ENCODE measurements around the gene PRICKLE1.
"Not testable (repeated sequence)": the region's sequence is repeated elsewhere in the genome, so short reads cannot be mapped to it uniquely, and the experiment has no call there.

PRICKLE1 gene

DNA sequence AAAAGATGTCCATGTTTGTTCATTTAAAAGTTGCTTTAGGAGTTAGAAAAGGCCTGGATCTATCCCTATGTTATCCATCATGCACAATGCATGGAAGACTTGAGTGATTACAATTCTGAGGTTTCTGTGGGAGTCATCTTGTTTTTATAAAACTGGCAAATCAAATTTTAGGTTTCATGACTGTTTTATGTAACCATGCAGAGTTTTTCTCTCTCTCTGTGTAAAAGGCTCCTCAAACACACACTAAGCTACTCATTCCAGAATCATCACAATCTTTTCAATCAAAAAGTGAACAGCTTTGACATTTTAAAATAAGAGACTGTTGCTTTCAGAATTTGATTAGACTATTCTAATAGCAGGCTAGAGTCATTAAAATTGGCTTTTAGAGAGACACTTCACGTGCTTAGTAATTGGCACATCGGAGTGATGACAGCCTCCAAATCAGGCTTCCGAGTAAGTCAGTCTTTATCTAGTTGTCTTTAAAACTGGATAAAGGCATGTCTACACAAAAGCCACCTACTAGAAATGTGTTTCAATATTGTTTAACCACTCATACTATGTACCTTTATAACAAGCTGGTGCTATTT lies 31.9 kb downstream of the PRICKLE1 start:
- DNase-seq (ENCODE audit: low read depth in 1 of 2, low spot score in 1 of 2): no peak

- DNase-seq (ENCODE audit: low read depth in 1 of 2, low spot score in 1 of 2): no peak
Measured at GRCh38 chr12:42556917-42557316, 32.6 kb downstream of the PRICKLE1 start.

GRCh38 chr12:42552822-42553221 lies 36.7 kb downstream of the PRICKLE1 start:
- DNase-seq (ENCODE audit: low read depth in 1 of 2, low spot score in 1 of 2): no peak

- no peak for DNase-seq (ENCODE audit: low read depth in 1 of 2, low spot score in 1 of 2)
Measured at GRCh38 chr12:42550800-42551199, 38.7 kb downstream of the PRICKLE1 start.

GRCh38 chr12:42546709-42547108 lies 42.8 kb downstream of the PRICKLE1 start:
- DNase-seq (ENCODE audit: low read depth in 1 of 2, low spot score in 1 of 2): no peak

DNA sequence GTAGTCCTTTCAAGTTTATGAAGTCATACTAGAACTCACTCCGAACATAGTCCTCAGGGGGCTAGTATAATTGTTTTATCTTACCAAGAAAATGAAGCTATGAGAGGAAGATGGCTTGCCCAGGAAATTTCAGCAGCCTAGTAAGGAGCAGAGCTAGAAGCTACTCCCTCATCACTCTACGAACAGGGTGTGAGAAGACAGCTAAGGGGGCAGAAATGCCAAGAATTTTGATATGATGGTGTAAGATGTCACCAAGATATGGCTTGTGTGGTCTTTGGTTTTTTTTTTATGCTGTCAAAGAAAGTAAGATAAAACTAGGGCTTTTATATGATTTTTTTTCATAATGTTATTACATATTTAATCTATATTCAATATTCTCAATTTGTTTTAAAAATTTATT lies 47.6 kb downstream of the PRICKLE1 start:
- no peak for DNase-seq (ENCODE audit: low read depth in 1 of 2, low spot score in 1 of 2)

DNA sequence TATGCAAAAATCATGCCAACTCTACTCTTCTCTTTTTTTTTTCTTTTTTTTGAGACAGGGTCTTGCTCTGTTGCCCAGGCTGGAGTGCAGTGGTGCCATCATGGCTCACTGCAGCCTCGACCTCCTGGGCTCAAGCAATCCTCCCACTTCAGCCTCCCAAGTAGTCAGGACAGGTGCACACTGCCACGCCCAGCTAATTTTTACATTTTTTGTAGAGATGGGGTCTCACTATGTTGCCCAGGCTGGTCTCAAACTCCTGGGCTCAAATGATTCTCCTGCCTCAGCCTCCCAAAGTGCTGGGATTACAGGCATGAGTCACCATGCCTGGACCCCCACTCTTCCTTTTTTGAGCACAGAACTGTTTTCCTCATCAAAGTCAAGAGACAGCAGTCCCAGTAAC lies 48.2 kb downstream of the PRICKLE1 start:
- DNase-seq (ENCODE audit: low read depth in 1 of 2, low spot score in 1 of 2): not testable (repeated sequence)

GRCh38 chr12:42539696-42540095 lies 49.9 kb downstream of the PRICKLE1 start:
- DNase-seq (ENCODE audit: low read depth in 1 of 2, low spot score in 1 of 2): no peak

DNA sequence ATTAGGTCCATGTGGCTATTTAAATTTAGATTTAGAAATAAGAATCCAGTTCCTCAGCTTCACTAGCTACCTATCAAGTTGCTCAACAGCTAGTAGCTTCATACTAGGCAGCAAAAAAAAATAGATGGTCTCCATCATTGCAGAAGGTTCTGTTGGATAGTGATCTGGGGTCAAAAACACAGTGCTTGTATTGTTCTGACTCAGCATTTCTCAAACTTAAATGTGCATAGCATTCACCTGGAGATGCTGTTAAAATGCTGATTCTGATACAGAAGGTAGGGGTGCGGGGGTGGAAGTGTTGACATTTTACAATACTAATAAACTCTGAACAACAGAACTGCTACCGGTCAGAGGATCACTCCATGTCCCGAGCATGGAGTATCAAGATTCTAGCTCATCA lies 51.3 kb downstream of the PRICKLE1 start:
- no peak for DNase-seq (ENCODE audit: low read depth in 1 of 2, low spot score in 1 of 2)

DNA sequence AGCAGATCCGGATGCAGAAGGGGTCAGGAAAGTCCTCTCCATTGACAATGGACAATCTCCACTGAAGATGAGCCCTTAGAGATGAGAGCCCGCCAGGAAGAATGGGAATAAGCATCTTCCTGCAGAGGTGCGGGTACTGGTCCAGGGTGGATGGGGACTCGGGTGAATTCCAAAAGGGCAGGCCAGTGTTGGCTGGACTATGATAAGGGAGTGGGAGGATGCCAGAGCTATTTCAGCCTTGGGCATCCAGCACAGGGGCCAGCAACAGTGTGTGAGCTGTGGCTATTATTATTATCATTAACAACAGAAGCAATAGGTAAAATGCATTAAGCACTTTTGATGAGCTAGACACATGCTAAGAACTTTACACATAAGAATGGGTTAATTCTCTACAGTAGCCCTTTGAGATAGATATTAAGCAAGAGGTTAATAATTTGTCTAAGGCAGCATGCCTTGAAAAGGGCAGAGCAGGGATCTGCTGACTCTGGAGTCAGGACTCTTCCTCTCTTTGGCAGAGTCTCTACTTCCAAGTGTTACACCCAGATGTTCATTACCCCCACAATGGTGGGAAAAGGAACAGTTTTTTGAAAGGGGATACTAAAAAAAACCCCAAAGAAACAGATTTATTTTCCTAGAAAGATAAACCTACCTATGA lies 55.2 kb downstream of the PRICKLE1 start:
- no peak for DNase-seq (ENCODE audit: low read depth in 1 of 2, low spot score in 1 of 2)

DNA sequence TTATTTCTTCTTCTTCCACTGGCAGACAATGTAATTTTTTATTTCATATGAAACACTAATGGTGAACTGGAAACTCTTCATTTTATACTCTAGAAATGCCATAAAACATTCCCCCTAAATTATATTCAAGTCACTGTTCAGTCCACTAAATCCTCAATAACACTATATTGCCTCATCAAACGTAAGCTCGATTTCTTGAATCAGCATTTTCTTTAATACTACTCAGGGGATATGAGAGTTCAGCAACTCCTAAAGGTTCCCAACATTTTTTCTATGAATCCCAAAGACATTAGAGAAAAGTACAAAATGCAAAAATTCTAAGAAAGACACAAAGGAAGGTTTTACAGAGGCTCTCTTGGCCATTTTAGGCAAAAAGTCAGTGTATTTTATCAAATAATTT lies 59.3 kb downstream of the PRICKLE1 start:
- DNase-seq (ENCODE audit: low read depth in 1 of 2, low spot score in 1 of 2): no peak

GRCh38 chr12:42525444-42525843 lies 64.1 kb downstream of the PRICKLE1 start:
- DNase-seq (ENCODE audit: low read depth in 1 of 2, low spot score in 1 of 2): no peak

GRCh38 chr12:42524716-42525115 lies 64.8 kb downstream of the PRICKLE1 start:
- DNase-seq (ENCODE audit: low read depth in 1 of 2, low spot score in 1 of 2): no peak

DNA sequence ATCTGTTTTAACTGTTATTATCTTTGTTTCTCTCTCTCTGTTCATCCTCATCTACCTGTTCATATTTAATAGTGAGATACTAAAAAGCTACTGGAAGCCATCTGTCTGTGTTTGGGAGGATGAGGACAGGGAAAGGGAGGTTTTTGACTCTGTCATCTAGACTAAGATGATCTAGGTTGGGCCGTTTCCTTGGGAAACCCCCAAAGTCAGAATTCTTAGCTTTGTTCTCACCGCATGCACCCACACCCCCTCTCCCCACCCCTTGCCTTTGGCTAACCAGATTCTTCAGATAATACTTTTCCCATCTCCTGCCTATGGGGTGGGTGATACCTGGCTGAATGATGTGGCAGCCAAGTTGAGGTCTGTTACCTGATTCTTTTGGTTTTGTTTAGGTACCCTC lies 73.0 kb downstream of the PRICKLE1 start:
- no peak for DNase-seq (ENCODE audit: low read depth in 1 of 2, low spot score in 1 of 2)

GRCh38 chr12:42511656-42512055 lies 77.9 kb downstream of the PRICKLE1 start:
- DNase-seq (ENCODE audit: low read depth in 1 of 2, low spot score in 1 of 2): no peak

- DNase-seq (ENCODE audit: low read depth in 1 of 2, low spot score in 1 of 2): no peak
Measured at GRCh38 chr12:42510823-42511222, 78.7 kb downstream of the PRICKLE1 start.

DNA sequence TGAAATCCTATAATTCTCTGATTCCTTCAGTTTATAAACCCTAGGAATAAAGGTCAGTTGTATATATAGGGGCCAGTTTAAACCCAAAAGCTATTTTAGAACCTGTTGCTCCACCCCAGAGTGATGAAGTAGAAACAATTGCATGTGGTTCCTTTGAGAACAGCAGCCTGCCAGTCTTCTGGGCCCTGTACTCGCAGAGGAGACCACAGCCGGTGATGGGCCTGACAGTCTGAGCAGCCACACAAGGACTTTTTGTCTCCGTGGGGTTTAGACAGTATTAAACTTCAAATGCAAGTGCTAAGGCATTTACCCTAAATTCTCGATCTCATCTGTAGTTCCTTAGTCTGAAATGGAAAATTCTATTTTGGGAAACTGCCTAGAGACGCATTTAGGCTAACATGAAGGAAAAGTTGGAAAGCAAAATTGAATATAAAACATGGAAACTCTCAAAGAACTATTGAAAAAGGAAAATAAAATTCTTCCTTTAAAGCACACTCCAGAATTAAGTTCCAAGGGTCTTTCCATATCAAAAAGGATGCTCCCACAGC lies 80.6 kb downstream of the PRICKLE1 start:
- DNase-seq (ENCODE audit: low read depth in 1 of 2, low spot score in 1 of 2): no peak

DNA sequence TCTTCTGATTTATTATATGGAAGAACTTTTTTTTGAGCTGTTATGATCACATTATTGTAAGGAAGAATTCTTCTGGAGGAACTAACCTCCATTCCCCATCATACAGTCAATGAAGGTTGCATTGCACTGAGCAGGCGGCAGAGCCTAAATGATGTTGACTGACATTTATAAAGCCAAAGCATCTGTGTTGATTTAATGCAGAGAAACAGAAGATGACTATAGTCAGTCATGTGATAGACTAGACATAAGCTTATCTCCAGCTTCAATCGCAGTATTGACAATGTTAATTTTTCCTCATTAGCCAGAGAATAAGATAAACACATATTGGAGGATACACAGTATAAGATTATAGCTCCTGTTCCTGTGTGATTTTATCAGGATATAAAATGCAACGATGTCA lies 82.0 kb downstream of the PRICKLE1 start:
- no peak for DNase-seq (ENCODE audit: low read depth in 1 of 2, low spot score in 1 of 2)

- DNase-seq (ENCODE audit: low read depth in 1 of 2, low spot score in 1 of 2): no peak
Measured at GRCh38 chr12:42507081-42507480, 82.5 kb downstream of the PRICKLE1 start.

- no peak for DNase-seq (ENCODE audit: low read depth in 1 of 2, low spot score in 1 of 2)
Measured at GRCh38 chr12:42504049-42504448, 85.5 kb downstream of the PRICKLE1 start.

GRCh38 chr12:42502682-42503081 lies 86.9 kb downstream of the PRICKLE1 start:
- DNase-seq (ENCODE audit: low read depth in 1 of 2, low spot score in 1 of 2): no peak

GRCh38 chr12:42498549-42499247 lies 90.8 kb downstream of the PRICKLE1 start:
- no peak for DNase-seq (ENCODE audit: low read depth in 1 of 2, low spot score in 1 of 2)
